Cerebellar cortex (tissue), 1 donor: Measurements from ENCODE around the gene CDX1.

Experiments
- DNase-seq: peaks from one replicate; pipeline ENCODE4 v3.0.0-alpha.2; 2015; ENCODE audit warnings: low spot score

The CDX1 gene

GRCh38 chr5:150163547-150164059 is 3.0 kb upstream of the CDX1 start:
- DNase-seq = no peak

DNA sequence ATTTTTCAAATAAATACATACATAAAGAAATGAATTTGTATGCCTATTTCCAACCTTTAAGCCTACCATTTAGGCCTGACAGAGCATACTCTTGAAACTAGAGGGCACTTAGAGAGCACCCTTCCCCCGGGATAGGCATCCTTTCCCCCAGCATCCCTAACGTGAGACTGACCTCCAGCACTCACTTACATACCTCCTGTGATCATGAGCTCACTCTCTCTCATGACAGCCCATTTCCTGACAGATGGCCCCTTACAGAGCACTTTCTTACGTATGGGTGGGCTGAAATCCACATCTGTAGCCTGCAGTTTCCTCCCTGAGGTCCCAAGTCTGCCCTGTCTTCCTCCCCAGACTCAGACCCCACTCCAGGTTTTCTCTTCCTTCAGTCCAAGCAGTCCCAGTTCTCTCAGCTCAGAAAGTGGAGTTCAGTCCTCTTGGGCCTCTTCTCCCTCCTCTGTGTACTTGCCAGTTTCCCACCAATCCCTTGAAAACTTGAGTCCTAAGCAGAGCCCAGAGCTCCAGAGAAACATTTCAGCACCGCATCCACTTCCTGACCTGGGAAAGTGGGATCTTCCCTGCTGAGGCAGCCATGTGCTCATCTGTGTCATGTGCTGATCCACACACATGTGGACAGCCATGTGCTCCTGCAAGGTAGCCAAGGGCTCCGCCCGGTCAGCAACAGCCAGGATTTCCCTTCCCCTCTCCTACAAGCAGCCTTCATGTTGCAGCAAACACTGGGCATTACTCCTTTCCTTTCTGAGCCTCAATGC is 2.2 kb upstream of the CDX1 start:
- no peak for DNase-seq

GRCh38 chr5:150166037-150166649 is 435 bp upstream of the CDX1 start:
- DNase-seq = no peak

GRCh38 chr5:150167512-150167850 is 903 bp downstream of the CDX1 start:
- DNase-seq = no peak

GRCh38 chr5:150167908-150168307 is 1.3 kb downstream of the CDX1 start:
- DNase-seq = no peak

DNA sequence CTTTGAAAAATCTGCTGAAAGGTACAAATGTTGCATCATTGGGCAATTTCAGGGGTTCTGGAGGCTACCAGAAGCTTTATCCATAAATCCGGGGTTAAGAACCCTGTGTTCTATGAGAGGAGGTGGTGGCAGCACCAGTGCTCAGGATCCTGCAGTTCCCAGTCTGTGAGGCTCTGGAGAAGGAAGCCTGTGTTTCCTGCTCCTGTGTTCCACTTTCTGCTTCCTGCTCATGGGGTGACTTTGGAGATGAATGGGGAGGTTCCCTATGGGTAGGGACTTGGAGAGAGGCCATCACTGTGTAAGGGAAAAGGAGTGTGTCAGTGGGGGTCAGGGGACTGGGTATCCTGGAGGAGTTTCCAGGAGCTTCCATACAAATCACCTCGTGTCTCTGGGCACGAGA is 2.3 kb downstream of the CDX1 start:
- no peak for DNase-seq

DNA sequence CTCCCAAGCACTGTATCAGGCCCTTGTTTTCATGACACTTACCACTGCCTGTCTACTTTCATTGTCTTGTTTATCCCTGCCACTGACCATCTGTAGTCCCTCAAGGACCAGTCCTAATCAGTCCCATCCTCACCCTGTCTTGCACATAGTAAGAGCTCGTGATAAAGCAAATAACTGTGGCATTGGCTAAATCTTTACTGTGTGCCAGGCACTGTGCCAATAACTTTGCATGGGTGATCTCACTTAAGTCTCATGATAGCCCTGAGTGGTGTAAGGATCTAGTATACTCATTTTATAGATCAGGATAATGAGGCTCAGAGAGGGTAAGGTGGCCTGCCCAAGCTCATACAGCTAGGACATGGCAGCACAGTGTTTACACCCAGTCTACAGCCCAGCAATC is 5.6 kb downstream of the CDX1 start:
- no peak for DNase-seq

GRCh38 chr5:150172556-150172955 is 6.0 kb downstream of the CDX1 start:
- peak; percentile 94 for DNase-seq

DNA sequence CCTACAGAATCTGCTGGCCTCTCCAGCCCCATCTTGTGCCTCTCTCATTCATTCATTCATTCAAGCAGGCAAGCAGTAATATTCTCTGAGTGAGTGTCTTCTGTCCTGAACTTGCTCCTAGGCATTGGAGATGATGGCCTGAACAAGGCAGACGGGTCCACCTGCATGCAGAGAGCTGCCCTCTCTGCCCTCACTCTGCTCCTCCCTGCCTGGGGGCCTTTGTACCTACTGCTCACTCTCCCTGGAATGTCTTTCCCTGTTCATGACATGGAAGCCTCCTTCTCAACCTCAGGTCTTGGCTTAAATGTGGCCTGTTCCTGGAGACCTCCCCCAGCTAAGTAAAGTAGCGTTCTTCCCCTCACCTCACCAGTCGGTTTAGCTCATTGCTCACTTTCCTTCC is 6.6 kb downstream of the CDX1 start:
- no peak for DNase-seq

GRCh38 chr5:150174285-150174684 is 7.7 kb downstream of the CDX1 start:
- DNase-seq = no peak

GRCh38 chr5:150175076-150175475 is 8.5 kb downstream of the CDX1 start:
- no peak for DNase-seq

DNA sequence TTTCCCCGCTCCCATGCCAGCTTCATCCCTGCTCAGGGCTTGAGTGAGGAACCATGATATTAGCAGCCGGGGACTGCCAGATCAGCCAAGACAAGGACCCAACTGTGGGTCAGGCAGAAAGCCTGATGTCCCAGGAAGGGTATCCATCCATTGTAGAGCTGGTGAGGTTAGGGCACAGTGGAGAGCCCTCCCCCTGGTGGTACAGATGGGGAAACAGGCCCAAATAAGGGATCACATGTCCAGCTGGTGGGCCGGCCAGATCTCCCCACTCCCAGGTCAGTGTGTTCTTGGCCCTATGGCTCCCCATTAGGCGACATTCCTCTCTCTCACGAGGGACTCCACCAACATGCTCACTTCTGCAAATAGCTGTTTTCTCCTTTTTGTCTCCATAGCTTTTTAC is 9.0 kb downstream of the CDX1 start:
- DNase-seq = no peak

DNA sequence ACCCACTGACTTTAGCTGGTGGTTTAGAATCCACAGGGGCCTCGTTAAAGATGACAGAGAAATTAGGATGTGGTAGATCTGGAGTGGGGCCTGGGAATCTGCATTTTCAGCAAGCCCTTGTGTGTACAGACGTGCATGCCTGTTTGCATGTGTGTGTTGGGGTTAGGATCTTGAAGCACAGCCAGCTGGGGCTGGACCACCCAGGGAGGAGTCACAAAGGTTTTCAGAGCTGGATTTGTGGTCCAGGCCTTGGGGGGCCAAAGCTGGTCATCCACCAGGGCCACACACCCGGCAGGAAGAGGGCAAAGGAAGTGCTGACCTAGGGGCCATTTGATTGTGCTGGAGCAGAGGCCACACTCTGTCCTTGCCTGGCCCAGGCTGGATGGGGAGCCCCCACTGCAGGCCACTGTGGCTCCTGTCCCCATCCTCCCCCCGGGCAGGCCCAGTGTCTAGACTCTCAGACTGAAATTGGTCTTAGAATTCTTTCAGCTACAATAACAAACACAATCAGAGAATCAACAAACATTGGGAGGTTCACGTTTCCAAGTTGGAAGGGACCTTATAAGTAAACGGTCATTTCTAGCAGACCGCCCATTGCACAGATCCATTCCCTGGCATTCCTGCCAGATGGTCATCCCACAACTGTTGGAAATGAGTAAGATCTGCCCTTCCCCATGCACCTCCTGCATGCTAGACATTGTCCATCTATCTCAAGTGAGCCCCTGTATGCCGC is 10.3 kb downstream of the CDX1 start:
- DNase-seq = no peak

DNA sequence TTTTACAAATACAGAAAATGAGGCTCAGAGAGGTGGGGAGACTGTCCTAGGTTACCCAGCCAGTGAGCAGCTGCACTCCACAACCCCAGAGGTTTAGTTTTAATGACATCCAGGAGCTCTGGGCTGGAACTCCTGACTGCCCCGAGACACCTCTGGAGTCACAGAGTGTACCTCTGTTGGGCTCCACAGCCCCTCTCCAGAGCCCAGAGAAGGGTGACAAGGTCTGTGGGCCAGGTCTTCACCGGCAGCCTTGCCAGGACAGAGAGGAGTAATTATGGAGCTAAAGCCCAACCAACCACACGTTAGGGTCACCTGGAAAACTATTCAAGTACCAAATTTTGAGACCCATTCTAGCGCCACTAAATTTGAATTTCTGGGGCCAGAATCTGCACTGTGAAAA is 11.1 kb downstream of the CDX1 start:
- DNase-seq = no peak

DNA sequence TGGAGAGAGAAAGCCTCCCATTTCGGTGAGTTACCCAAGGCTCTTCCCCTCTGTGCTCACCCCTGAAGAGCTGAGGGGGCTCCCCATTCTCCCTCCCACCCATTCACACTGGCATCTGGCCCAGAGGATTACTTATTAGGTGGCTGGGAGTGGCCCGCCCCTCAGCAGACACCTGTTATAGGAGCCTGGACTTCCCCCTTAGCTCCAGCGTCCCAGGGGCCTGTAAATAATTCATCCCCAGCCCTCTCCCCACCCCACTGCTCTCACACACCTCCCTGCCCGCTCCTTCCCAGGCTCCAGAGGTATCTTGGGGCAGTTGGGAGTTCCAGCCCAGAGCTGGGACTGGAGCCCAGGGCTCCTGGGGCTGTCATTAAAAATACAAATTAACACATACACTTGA is 11.7 kb downstream of the CDX1 start:
- DNase-seq = no peak

- peak; percentile 48 for DNase-seq
Observed at GRCh38 chr5:150179019-150179620, 12.5 kb downstream of the CDX1 start.

DNA sequence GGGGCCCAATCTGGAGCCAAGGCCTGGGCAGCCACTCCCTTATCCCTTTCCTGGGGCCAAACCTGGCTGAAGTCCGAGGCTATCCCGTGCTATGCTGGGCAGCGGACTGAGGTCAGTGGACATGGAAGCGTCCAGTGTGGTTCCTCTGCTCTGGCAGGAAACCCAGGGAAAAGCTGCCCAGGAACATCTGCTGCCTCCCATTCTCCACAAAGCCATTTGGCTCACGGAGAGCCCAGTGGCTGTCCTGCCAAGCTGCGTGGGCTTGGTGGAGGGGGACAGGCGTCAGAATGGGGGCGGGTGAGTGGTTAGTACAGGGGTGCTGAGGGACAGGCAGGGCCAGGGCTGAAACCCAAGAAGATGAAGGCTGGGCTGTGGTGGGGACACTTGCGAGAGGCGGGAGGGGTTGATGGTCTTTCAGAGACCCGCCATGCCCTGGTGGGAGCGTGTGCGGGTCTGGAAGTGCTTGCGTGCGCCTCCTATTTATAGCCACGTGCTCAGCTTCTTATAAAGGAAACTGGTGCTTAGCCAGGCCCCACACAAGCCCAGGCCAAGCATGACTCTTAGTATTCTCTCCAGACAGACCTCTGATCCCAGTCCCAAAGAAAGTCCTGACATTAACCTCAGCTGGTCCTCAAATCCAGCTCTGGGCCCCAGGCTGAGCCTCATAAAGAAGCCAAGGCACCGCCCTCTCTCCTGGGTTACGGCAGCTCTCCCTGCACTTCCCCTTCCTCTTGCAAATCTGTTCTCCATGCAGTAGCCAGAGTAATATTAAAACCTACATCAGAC is 13.9 kb downstream of the CDX1 start:
- peak; percentile 86 for DNase-seq

DNA sequence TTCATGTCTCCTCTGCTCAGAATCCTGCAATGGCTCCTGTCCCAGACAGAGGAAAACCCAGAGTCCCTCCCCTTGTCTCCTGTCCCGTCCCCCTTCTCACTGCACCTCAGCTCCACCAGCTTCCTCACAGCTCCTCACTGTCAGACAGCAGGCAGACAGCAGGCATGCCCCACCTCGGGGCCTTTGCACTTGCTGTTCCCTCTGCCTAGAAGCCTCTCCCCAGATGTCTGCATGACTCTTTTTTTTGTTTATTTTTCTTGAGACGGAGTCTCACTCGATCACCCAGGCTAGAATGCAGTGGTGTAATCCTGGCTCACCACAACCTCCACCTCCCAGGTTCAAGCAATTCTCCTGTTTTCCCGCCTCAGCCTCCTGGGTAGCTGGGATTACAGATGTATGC is 14.4 kb downstream of the CDX1 start:
- DNase-seq = no peak

- DNase-seq = no peak
Observed at GRCh38 chr5:150181766-150182545, 15.4 kb downstream of the CDX1 start.

DNA sequence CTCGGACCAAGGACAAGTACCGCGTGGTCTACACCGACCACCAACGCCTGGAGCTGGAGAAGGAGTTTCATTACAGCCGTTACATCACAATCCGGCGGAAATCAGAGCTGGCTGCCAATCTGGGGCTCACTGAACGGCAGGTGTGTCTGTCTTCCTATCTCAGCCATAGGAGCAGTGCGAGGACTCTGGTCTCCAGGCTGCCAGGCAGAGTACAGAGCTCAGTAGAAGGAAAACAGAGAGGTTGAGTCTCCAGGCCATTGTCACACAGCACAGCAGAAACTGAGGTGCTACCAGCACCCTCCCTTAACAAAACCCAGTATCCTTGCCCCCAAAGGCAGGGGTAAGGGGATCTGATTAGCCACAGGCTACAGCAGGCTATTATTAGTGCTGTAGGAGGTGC is 16.2 kb downstream of the CDX1 start:
- DNase-seq = no peak

DNA sequence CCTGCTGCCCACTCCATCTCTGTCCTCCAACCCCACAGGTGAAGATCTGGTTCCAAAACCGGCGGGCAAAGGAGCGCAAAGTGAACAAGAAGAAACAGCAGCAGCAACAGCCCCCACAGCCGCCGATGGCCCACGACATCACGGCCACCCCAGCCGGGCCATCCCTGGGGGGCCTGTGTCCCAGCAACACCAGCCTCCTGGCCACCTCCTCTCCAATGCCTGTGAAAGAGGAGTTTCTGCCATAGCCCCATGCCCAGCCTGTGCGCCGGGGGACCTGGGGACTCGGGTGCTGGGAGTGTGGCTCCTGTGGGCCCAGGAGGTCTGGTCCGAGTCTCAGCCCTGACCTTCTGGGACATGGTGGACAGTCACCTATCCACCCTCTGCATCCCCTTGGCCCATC is 16.9 kb downstream of the CDX1 start:
- DNase-seq = no peak
